Neural crest cell (in vitro differentiated cells): ENCODE measurements around the gene RIC1. TPM values are rescaled to one million over a fixed set of nuclear protein-coding genes. Genes with fewer than 3 reads are reported as not detected.

Experiments
- DNase-seq: peaks from one replicate; pipeline ENCODE4 v3.0.0; 2021; ENCODE audit warnings: low read depth, mixed read lengths, low spot score
- H3K27ac Mint-ChIP-seq: one replicate; pipeline ENCODE4 v1.8.0; 2021; ENCODE audit warnings: mild to moderate bottlenecking, mixed read lengths; ENCODE audit not compliant: unreplicated experiment
- H3K27me3 Mint-ChIP-seq: 2 replicates; pipeline ENCODE4 v1.8.0; 2021; ENCODE audit warnings: low read depth, mild to moderate bottlenecking, mixed read lengths
- H3K36me3 Mint-ChIP-seq: 2 replicates; pipeline ENCODE4 v1.8.0; 2021; ENCODE audit warnings: low read depth, mild to moderate bottlenecking, mixed read lengths
- H3K4me1 Mint-ChIP-seq: 2 replicates; pipeline ENCODE4 v1.8.0; 2021; ENCODE audit warnings: mixed read lengths
- H3K4me3 Mint-ChIP-seq: one replicate; pipeline ENCODE4 v1.8.0; 2021; ENCODE audit warnings: mild to moderate bottlenecking, mixed read lengths
- H3K9me3 Mint-ChIP-seq: 2 replicates; pipeline ENCODE4 v1.8.0; 2021; ENCODE audit warnings: mixed read lengths
- CTCF ChIP-seq: fragments of 200-600 bp; sonication (generic); conservative IDR thresholded peaks from 2 replicates; pipeline ENCODE4 v1.5.0; 2021; ENCODE audit warnings: antibody characterized with exemption, mild to moderate bottlenecking
- total RNA-seq: library from RNA; stranded (reverse); gene quantifications from 2 replicates; pipeline ENCODE4 v1.2.1, GENCODE V29; 2021

The RIC1 gene
- total RNA-seq, 1 donor from 2014 or later, result 21.6 TPM

DNA sequence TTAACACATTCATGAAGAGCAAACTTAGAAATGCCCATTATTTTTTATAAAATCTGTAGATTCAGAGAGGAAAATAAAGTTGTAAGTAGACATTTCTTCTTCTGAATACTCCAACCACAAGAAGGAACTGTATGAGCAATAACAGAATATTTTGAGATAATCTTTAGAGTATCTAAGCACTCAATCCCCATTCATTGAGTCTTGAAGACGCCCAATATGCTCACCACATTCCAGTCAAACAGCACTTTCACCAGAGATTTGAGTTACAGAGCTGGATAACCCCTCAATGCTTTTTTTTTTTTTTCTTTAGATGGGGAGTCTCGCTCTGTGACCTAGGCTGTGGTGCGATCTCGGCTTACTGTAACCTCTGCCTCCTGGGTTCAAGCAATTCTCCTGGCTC is 14.7 kb upstream of the RIC1 start:
- no peaks in the 10 kb centered on the region for H3K4me1 Mint-ChIP-seq

DNA sequence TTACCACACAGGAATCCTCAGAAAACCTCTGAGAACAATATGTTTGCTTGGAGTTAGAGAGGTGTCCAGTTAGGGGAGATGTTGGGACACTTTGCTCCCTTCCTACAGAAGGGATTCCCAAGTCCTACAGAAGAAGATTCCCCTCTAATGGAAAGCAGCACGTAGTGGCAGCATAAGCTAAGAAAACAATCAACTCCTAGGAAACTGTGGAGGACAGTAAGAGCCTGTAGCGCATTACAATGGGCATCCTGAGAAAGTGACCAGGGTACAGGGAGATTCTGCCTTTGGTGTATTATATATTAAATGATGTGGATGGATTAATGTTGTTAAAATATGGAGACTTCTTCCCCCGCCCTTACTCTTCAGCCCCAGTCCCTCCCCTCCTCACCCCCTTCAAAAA is 13.9 kb upstream of the RIC1 start:
- no peak for DNase-seq
- no peaks in the 10 kb centered on the region for H3K36me3 Mint-ChIP-seq
- TF ChIP-seq CTCF, result no peak
- no peaks in the 10 kb centered on the region for H3K4me1 Mint-ChIP-seq
- H3K4me3 Mint-ChIP-seq, result no peak overlapping the region
- no peak overlapping the region for H3K27ac Mint-ChIP-seq
- no peaks in the 10 kb centered on the region for H3K9me3 Mint-ChIP-seq
- H3K27me3 Mint-ChIP-seq, result no peaks in the 10 kb centered on the region

More for the DNA sequence above, 14.7 kb upstream of the RIC1 start:
- H3K36me3 Mint-ChIP-seq, result no peaks in the 10 kb centered on the region
- no peak for TF ChIP-seq CTCF
- no peak overlapping the region for H3K27ac Mint-ChIP-seq
- H3K27me3 Mint-ChIP-seq, result no peaks in the 10 kb centered on the region
- no peaks in the 10 kb centered on the region for H3K9me3 Mint-ChIP-seq
- H3K4me3 Mint-ChIP-seq, result no peak overlapping the region
- DNase-seq, result no peak

DNA sequence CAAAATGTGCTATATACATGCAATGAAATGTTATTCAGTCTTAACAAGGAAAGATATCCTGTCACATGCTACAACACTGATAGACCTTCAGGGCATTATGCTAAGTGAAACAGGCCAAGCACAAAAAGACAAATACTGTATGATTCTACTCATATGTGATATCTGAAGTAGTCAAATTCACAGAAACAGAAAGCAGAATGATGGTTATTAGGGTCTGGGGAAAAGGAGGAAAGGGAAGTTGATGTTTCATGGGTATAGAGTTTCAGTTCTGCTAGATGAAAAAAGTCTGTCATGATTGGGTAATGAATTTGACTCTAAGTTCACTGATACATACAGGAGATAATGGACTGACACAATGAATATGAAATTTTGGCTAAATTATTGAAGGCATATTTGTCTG is 11.2 kb upstream of the RIC1 start:
- H3K27me3 Mint-ChIP-seq, result no peaks in the 10 kb centered on the region
- no peaks in the 10 kb centered on the region for H3K36me3 Mint-ChIP-seq
- no peaks in the 10 kb centered on the region for H3K4me1 Mint-ChIP-seq
- H3K27ac Mint-ChIP-seq, result no peak overlapping the region
- DNase-seq, result no peak
- no peak overlapping the region for H3K4me3 Mint-ChIP-seq
- no peaks in the 10 kb centered on the region for H3K9me3 Mint-ChIP-seq
- TF ChIP-seq CTCF, result no peak

- Mint-ChIP-seq H3K36me3 (no peaks in the 10 kb centered on the region), H3K27ac (no peak overlapping the region), H3K4me3 (no peak overlapping the region), H3K9me3 (no peaks in the 10 kb centered on the region), H3K27me3 (no peaks in the 10 kb centered on the region), H3K4me1 (peaks cover 4% of the 10 kb centered on the region)
- TF ChIP-seq CTCF, result no peak
- DNase-seq, result no peak
Measured at GRCh38 chr9:5620494-5620893, 8.4 kb upstream of the RIC1 start.

GRCh38 chr9:5621327-5621726 is 7.6 kb upstream of the RIC1 start:
- no peak for TF ChIP-seq CTCF
- Mint-ChIP-seq H3K9me3 (no peaks in the 10 kb centered on the region), H3K4me1 (peaks cover 7% of the 10 kb centered on the region), H3K36me3 (no peaks in the 10 kb centered on the region), H3K4me3 (no peak overlapping the region), H3K27ac (no peak overlapping the region), H3K27me3 (no peaks in the 10 kb centered on the region)
- no peak for DNase-seq

- H3K4me1 Mint-ChIP-seq, result peaks cover 10% of the 10 kb centered on the region
Measured at GRCh38 chr9:5622016-5622415, 6.9 kb upstream of the RIC1 start.

More at GRCh38 chr9:5622016-5622415, 6.9 kb upstream of the RIC1 start:
- no peak for DNase-seq
- no peak for TF ChIP-seq CTCF
- Mint-ChIP-seq H3K36me3 (no peaks in the 10 kb centered on the region), H3K27ac (no peak overlapping the region), H3K9me3 (no peaks in the 10 kb centered on the region), H3K27me3 (no peaks in the 10 kb centered on the region), H3K4me3 (no peak overlapping the region)
